ENCODE data around the gene GPR32. TPM values are rescaled to one million over a fixed set of nuclear protein-coding genes. Genes with fewer than 3 reads are reported as not detected.
A peak's percentile ranks its signal among the peaks of the same experiment; 100 is the strongest.
"Not testable (repeated sequence)": the region's sequence is repeated elsewhere in the genome, so short reads cannot be mapped to it uniquely, and the experiment has no call there.

GPR32 gene
- total and polyA plus RNA-seq, 2 of the 8 experiments (the other 6 are each of a cell fraction or from before 2014, with no cell fraction given): not detected

- TF ChIP-seq SIRT6 (IDR thresholded peaks at IDR 0.05; ENCODE audit: low read length) (no peak), EGR1 (IDR thresholded peaks at IDR 0.05; ENCODE audit: borderline replicate concordance, low read depth, low read length) (no peak), MAX (IDR thresholded peaks at IDR 0.05) (0 out of 2 replicates have a peak, but pooled peaks have one; percentile 8), SIX5 (IDR thresholded peaks at IDR 0.05; ENCODE audit: low read depth, low read length) (peak; percentile 69)
Observed at GRCh38 chr19:50759886-50760285, 10.4 kb upstream of the GPR32 start (continued).

GRCh38 chr19:50761501-50761900 is 8.8 kb upstream of the GPR32 start:
- WGBS, 2 experiments (ENCODE audit: extremely low coverage in 1 of 2, insufficient coverage in 1 of 2, insufficient read length in 1 of 2, insufficient replicate concordance in 2 of 2, low coverage in 1 of 2, low lambda C conversion rate in 2 of 2, missing lambda C conversion rate in 1 of 2): 64% methylated on average over 3 of the region's 3 CpGs; no CpG with 5 or more reads in 1 of the 2 experiments
- H3K4me3 ChIP-seq (ENCODE audit: extremely low read depth in 1 of 4, insufficient read depth in 2 of 4, low read depth in 3 of 4, low read length in 4 of 4); H2AK5ac ChIP-seq (ENCODE audit: low read depth, low read length); H2AFZ ChIP-seq (ENCODE audit: low read length); H2BK12ac ChIP-seq (ENCODE audit: low read depth, low read length); H3K56ac ChIP-seq (replicated peaks; ENCODE audit: insufficient read length, low read depth, low read length); H3K18ac ChIP-seq (ENCODE audit: extremely low read depth, low read length); H2BK120ac ChIP-seq (replicated peaks; ENCODE audit: low read depth, low read length); H4K20me1 ChIP-seq (replicated peaks in 1 of 2; ENCODE audit: control insufficient read depth in 1 of 2, insufficient read depth in 2 of 2, low read length in 2 of 2); H2BK20ac ChIP-seq (ENCODE audit: low read length); H3K14ac ChIP-seq (ENCODE audit: insufficient read length); FAIRE-seq; H3K9me3 ChIP-seq (ENCODE audit: insufficient read depth in 2 of 2, low read depth in 1 of 2, low read length in 1 of 2); H2BK5ac ChIP-seq (ENCODE audit: low read depth, low read length); DNase-seq (ENCODE audit: low read depth in 1 of 2, low spot score in 2 of 2); H2BK15ac ChIP-seq (ENCODE audit: low read length); H3K9ac ChIP-seq (replicated peaks in 1 of 4; ENCODE audit: extremely low read depth in 1 of 4, low read depth in 3 of 4, low read length in 3 of 4); H3K4me1 ChIP-seq (replicated peaks in 1 of 4; ENCODE audit: control insufficient read depth in 3 of 4, insufficient read depth in 4 of 4, low read length in 3 of 4); H4K91ac ChIP-seq (replicated peaks; ENCODE audit: insufficient read length, low read length); H3K79me1 ChIP-seq (ENCODE audit: low read depth, low read length); H3K4me2 ChIP-seq (ENCODE audit: insufficient read depth in 1 of 2, low read depth in 2 of 2, low read length in 2 of 2); H3K27me3 ChIP-seq (replicated peaks in 1 of 4; ENCODE audit: control insufficient read depth in 3 of 4, extremely low read depth in 1 of 4, insufficient read depth in 3 of 4, low read length in 3 of 4); H3K23me2 ChIP-seq (ENCODE audit: low read depth, low read length); H4K8ac ChIP-seq (ENCODE audit: extremely low read depth, insufficient read depth, low read length); H3K79me2 ChIP-seq (ENCODE audit: control insufficient read depth in 1 of 2, insufficient read depth in 2 of 2, low read length in 2 of 2); H3K36me3 ChIP-seq (ENCODE audit: control insufficient read depth in 2 of 4, insufficient read depth in 4 of 4, low read length in 3 of 4); H3K27ac ChIP-seq (ENCODE audit: low read depth, low read length); H4K5ac ChIP-seq (ENCODE audit: insufficient read length, low read depth, low read length); H3K23ac ChIP-seq (ENCODE audit: insufficient read length); H3K4ac ChIP-seq (replicated peaks; ENCODE audit: insufficient read length, low read depth, low read length): not testable (repeated sequence)
- POLR2A ChIA-PET (ENCODE audit: partially characterized antibody): interaction anchor here (0.6 to 1.2 kb wide), 2 partner anchors 43 to 793 kb away, joined by 3 to 6 read pairs; no protein-coding TSS in a partner anchor
- CTCF ChIA-PET (ENCODE audit: partially characterized antibody): interaction anchor here (1.1 kb wide), 1 partner anchor 10 kb away, joined by 3 read pairs; no protein-coding TSS in a partner anchor
